Thoracic aorta (tissue), 2 donors: ENCODE data around the gene GSTA1. TPM values are rescaled to one million over a fixed set of nuclear protein-coding genes. Genes with fewer than 3 reads are reported as not detected.
"Not testable (repeated sequence)": the region's sequence is repeated elsewhere in the genome, so short reads cannot be mapped to it uniquely, and the experiment has no call there.

Source experiments
- ATAC-seq: fragments of 150-250 bp; one replicate; pipeline ENCODE4 v1.8.0; 2017; ENCODE audit warnings: low read depth; ENCODE audit not compliant: insufficient number of reproducible peaks, low FRiP score
- DNase-seq: peaks from one replicate; pipeline ENCODE4 v3.0.0-alpha.2; 2020; ENCODE audit warnings: low spot score
- H3K27ac ChIP-seq, 2 donors: fragments of 200-600 bp; sonication (generic); 1 replicate in 1 of 2; 2 replicates in 1 of 2; pipeline ENCODE4 v1.5.1; 2016; ENCODE audit warnings: mild to moderate bottlenecking in 2 of 2, moderate library complexity in 2 of 2
- H3K27me3 ChIP-seq: fragments of 200-600 bp; sonication (generic); replicated peaks from 2 replicates; pipeline ENCODE4 v1.6.0; 2016; ENCODE audit warnings: mild to moderate bottlenecking; ENCODE audit not compliant: insufficient read depth
- H3K36me3 ChIP-seq: fragments of 200-600 bp; sonication (generic); one replicate; pipeline ENCODE4 v1.5.1; 2016
- H3K4me1 ChIP-seq, 2 donors: fragments of 200-600 bp; sonication (generic); 1 replicate in 1 of 2; 2 replicates in 1 of 2; pipeline versions ENCODE4 v1.5.1 to v1.6.0; 2016; ENCODE audit warnings: low read depth in 2 of 2, mild to moderate bottlenecking in 1 of 2; ENCODE audit not compliant: control insufficient read depth in 1 of 2
- H3K4me3 ChIP-seq: fragments of 200-600 bp; sonication (generic); 2 replicates; pipeline ENCODE4 v1.5.1; 2016; ENCODE audit warnings: mild to moderate bottlenecking
- H3K9me3 ChIP-seq: fragments of 200-600 bp; sonication (generic); 2 replicates; pipeline ENCODE4 v1.5.1; 2016
- CTCF ChIP-seq: fragments of 200-600 bp; sonication (generic); IDR thresholded peaks from one replicate; pipeline ENCODE4 v1.5.1; 2019; ENCODE audit warnings: antibody characterized with exemption
- total RNA-seq, 2 donors: library from RNA; depleted of rRNA; stranded (reverse); fragments of >200 nt; gene quantifications; one replicate each; pipeline versions ENCODE4 v1.1.0 to v1.2.3, GENCODE V29; 2016

Gene GSTA1
- total RNA-seq, 2 donors from 2014 or later: not detected

DNA sequence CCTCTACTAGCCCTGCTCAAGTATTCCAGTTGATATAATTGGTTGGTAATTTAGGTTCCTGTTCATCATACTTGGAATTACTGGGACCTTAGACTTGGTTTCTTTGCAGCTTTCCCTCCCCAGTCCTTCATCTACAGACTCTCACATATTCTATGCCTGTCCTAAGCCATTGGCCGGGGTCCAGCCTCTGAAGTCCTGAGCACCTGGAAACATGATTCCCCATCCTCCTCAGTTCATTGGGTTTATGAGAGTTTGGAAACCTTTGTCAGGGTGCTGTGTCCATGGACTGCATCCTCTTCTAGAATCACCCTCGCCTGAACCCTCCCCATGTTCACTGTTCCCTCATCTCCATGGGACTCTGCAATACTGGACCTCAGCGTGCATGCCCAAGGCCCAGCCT lies 49.2 kb downstream of the GSTA1 start:
- no peak for TF ChIP-seq CTCF
- ATAC-seq (no peak), DNase-seq (no peak)
- Histone ChIP-seq H3K9me3 (no peaks in the 10 kb centered on the region), H3K27ac (no peak overlapping the region), H3K36me3 (no peaks in the 10 kb centered on the region), H3K4me1 (no peaks in the 10 kb centered on the region), H3K27me3 (no peaks in the 10 kb centered on the region), H3K4me3 (no peak overlapping the region)

GRCh38 chr6:52753137-52753536 lies 50.5 kb downstream of the GSTA1 start:
- ATAC-seq, H3K4me3 ChIP-seq, DNase-seq, H3K36me3 ChIP-seq, H3K27ac ChIP-seq, H3K9me3 ChIP-seq, H3K4me1 ChIP-seq, H3K27me3 ChIP-seq: not testable (repeated sequence)

DNA sequence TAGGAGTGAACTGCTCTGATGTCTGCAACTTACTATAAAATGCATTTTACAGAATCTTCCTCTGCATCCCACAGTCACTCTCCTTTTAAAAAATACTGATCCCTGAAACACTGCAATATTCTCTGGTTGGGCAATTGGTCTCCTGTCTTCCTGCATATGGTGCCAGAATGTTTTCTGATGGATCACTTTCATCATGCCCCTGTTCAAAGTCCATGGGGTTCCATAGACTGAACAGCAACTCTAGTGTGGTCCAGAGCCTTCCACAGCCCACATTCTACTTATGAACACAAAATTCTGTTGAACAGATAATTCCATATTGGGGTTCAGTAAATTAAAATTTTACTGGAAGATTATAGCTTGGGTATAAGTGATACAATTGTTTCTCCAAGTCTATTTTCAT lies 51.3 kb downstream of the GSTA1 start:
- no peak for DNase-seq
- no peak for ATAC-seq
- H3K27ac ChIP-seq: no peak overlapping the region
- TF ChIP-seq CTCF: no peak
- H3K9me3 ChIP-seq: no peaks in the 10 kb centered on the region
- no peaks in the 10 kb centered on the region for H3K36me3 ChIP-seq
- no peak overlapping the region for H3K4me3 ChIP-seq
- no peaks in the 10 kb centered on the region for H3K27me3 ChIP-seq
- peaks cover 6 to 11% of the 10 kb centered on the region in 2 donors for H3K4me1 ChIP-seq

DNA sequence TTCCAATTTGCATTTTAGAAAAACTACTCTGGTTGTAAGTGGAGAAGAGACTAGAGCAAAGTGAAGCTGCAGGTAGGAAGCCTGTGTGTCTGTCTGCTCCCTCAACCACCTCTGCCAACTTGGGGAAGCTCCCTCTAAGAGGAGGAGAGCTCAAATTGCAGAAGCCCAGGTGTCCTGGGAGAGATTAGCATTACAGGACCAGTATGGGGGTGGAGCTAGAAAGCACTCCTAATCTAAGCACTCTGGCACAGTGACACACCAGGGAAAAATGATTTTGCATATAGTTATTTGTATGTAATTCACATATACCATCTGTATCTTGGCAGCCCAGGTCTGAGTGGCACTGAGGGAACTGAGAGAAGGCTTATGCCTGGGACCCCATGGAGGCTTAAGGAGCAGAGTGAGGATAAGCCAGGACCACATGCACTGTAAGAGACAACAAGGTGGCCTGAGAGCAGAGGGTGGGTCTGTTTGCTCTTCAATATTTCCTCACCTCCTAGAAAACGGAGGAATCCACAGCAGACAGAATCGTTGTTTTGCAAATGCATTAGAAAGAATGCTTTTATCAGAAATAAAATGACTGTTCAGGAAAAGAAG lies 54.0 kb downstream of the GSTA1 start:
- no peaks in the 10 kb centered on the region for H3K27me3 ChIP-seq
- ATAC-seq: no peak
- DNase-seq: no peak
- no peaks in the 10 kb centered on the region for H3K36me3 ChIP-seq
- H3K4me1 ChIP-seq: peaks cover 13 to 22% of the 10 kb centered on the region in 2 donors
- no peak overlapping the region for H3K27ac ChIP-seq
- no peak overlapping the region for H3K4me3 ChIP-seq
- H3K9me3 ChIP-seq: no peaks in the 10 kb centered on the region
- TF ChIP-seq CTCF: no peak

DNA sequence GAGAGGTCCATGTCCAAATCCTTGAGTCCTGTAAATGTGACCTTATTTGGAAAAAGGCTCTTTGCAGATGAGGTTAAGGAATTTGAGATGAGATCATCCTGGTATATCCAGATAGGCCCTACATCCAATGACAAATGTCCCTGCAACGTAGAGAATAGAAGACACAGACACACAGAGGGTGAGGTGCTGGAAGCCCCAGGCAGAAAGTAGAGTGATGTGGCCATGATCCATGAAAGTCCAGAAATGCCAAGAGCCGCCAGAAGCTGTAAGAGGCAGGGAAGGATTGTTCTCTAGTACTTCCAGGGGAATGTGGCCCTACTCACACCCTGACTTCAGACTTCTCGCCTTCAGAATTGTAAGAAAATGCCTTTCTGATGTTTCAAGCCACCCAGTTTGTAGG lies 56.3 kb downstream of the GSTA1 start:
- H3K4me3 ChIP-seq, H3K36me3 ChIP-seq, H3K27me3 ChIP-seq, H3K9me3 ChIP-seq, DNase-seq: not testable (repeated sequence)
- H3K4me1 ChIP-seq: peaks cover 13 to 22% of the 10 kb centered on the region in 2 donors
- H3K27ac ChIP-seq: peak overlapping the region; percentile 59 to 66
- peak; percentile 64 for ATAC-seq

- H3K4me1 ChIP-seq: peaks cover 13 to 22% of the 10 kb centered on the region in 2 donors
- no peak for TF ChIP-seq CTCF
- H3K4me3 ChIP-seq: no peak overlapping the region
- ATAC-seq (no peak), DNase-seq (no peak)
- H3K36me3 ChIP-seq: no peaks in the 10 kb centered on the region
- no peaks in the 10 kb centered on the region for H3K9me3 ChIP-seq
- H3K27me3 ChIP-seq: no peaks in the 10 kb centered on the region
- H3K27ac ChIP-seq: peak overlapping the region in 1 of 2 donors; percentile 66
Observed at GRCh38 chr6:52746213-52746612, 57.4 kb downstream of the GSTA1 start.
